Osteocyte (in vitro differentiated cells): Measurements from ENCODE around the gene RBM20. TPM values are rescaled to one million over a fixed set of nuclear protein-coding genes. Genes with fewer than 3 reads are reported as not detected.
A peak's percentile ranks its signal among the peaks of the same experiment; 100 is the strongest.

Source experiments
- DNase-seq: peaks from one replicate; pipeline ENCODE4 v3.0.0; 2021; ENCODE audit warnings: mixed read lengths; ENCODE audit not compliant: unreplicated experiment; ENCODE audit errors: extremely low spot score
- H3K27ac Mint-ChIP-seq: one replicate; pipeline ENCODE4 v1.8.0; 2021; ENCODE audit warnings: mild to moderate bottlenecking, mixed read lengths; ENCODE audit not compliant: unreplicated experiment
- H3K27me3 Mint-ChIP-seq: one replicate; pipeline ENCODE4 v1.8.0; 2021; ENCODE audit warnings: mixed read lengths; ENCODE audit not compliant: unreplicated experiment
- H3K36me3 Mint-ChIP-seq: one replicate; pipeline ENCODE4 v1.8.0; 2021; ENCODE audit warnings: mixed read lengths; ENCODE audit not compliant: unreplicated experiment
- H3K4me1 Mint-ChIP-seq: one replicate; pipeline ENCODE4 v1.8.0; 2021; ENCODE audit warnings: mixed read lengths; ENCODE audit not compliant: unreplicated experiment
- H3K4me3 Mint-ChIP-seq: one replicate; pipeline ENCODE4 v1.8.0; 2021; ENCODE audit warnings: mild to moderate bottlenecking, moderate library complexity, mixed read lengths; ENCODE audit not compliant: unreplicated experiment
- H3K9me3 Mint-ChIP-seq: one replicate; pipeline ENCODE4 v1.8.0; 2021; ENCODE audit warnings: mixed read lengths; ENCODE audit not compliant: unreplicated experiment
- total RNA-seq: library from RNA; stranded (reverse); gene quantifications from 2 replicates; pipeline ENCODE4 v1.2.1, GENCODE V29; 2021
- TF ChIP-seq, protein P1 (sequence below): fragments of 200-600 bp; sonication (generic); IDR thresholded peaks from 2 replicates; pipeline ENCODE4 v1.5.0; 2021; ENCODE audit warnings: antibody characterized with exemption, mild to moderate bottlenecking, moderate library complexity

Gene RBM20
- total RNA-seq, 1 donor from 2014 or later, result 1.6 TPM

DNA sequence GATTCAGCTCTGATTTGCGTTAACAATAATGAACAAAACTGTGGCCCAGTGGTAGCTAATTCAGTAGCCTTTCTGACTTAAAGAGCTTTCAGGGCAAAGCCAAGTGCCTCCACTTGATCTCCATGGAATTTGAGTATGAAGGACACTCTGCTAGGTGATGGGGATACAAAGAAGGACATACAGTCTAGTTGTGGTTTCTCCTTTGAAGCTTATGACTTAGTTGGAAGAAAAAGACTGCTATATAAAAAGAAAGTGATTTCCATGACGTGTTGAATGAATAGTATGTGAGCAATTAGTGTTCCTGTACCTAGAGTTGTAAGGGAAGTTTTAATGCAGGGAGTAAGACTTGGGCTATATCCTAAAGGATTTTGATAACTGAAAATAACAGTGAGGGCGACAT lies 235.9 kb downstream of the RBM20 start:
- TF ChIP-seq, protein P1, sequence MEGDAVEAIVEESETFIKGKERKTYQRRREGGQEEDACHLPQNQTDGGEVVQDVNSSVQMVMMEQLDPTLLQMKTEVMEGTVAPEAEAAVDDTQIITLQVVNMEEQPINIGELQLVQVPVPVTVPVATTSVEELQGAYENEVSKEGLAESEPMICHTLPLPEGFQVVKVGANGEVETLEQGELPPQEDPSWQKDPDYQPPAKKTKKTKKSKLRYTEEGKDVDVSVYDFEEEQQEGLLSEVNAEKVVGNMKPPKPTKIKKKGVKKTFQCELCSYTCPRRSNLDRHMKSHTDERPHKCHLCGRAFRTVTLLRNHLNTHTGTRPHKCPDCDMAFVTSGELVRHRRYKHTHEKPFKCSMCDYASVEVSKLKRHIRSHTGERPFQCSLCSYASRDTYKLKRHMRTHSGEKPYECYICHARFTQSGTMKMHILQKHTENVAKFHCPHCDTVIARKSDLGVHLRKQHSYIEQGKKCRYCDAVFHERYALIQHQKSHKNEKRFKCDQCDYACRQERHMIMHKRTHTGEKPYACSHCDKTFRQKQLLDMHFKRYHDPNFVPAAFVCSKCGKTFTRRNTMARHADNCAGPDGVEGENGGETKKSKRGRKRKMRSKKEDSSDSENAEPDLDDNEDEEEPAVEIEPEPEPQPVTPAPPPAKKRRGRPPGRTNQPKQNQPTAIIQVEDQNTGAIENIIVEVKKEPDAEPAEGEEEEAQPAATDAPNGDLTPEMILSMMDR, result no peak
- Mint-ChIP-seq H3K4me3 (no peak overlapping the region), H3K27me3 (no peaks in the 10 kb centered on the region), H3K4me1 (peaks cover 25% of the 10 kb centered on the region), H3K9me3 (no peaks in the 10 kb centered on the region), H3K36me3 (peaks cover 50% of the 10 kb centered on the region), H3K27ac (no peak overlapping the region)
- no peak for DNase-seq

DNA sequence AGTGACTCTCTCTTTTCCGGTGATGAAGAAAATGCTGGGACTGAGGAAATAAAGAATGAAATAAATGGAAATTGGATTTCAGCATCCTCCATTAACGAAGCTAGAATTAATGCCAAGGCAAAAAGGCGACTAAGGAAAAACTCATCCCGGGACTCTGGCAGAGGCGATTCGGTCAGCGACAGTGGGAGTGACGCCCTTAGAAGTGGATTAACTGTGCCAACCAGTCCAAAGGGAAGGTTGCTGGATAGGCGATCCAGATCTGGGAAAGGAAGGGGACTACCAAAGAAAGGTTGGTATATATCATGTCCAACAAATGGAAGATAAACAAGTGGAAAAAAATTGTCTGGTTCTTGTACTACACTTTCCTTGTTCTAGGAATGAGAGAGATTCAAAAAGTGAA lies 237.1 kb downstream of the RBM20 start:
- peaks cover 56% of the 10 kb centered on the region for H3K36me3 Mint-ChIP-seq
- TF ChIP-seq, protein P1, result no peak
- H3K4me3 Mint-ChIP-seq, result no peak overlapping the region
- no peaks in the 10 kb centered on the region for H3K27me3 Mint-ChIP-seq
- peak overlapping the region; percentile 23 for H3K27ac Mint-ChIP-seq
- peaks cover 29% of the 10 kb centered on the region for H3K4me1 Mint-ChIP-seq
- H3K9me3 Mint-ChIP-seq, result no peaks in the 10 kb centered on the region
- DNase-seq, result no peak

DNA sequence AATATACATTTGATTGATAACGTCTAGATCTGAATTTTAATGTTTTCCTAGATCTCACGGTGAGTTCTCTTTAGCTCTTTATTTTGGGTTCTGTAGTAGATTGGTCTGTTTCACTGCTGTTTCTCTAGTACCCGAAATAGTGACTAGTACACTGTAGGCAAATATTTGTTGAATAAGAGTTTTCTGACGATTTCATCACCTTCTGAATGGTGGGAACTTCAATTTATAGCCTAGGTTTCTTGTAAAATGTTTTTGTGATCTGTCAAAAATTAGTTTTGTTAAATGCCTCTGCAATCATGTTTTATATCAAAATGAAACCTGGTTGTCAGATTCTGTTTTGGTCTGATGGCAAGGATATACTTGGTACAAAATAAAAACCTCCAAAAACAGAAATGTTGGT lies 237.8 kb downstream of the RBM20 start:
- Mint-ChIP-seq H3K36me3 (peaks cover 58% of the 10 kb centered on the region), H3K4me3 (no peak overlapping the region), H3K4me1 (peaks cover 30% of the 10 kb centered on the region), H3K9me3 (no peaks in the 10 kb centered on the region), H3K27me3 (no peaks in the 10 kb centered on the region), H3K27ac (peak overlapping the region; percentile 74)
- no peak for DNase-seq
- TF ChIP-seq, protein P1, result no peak

DNA sequence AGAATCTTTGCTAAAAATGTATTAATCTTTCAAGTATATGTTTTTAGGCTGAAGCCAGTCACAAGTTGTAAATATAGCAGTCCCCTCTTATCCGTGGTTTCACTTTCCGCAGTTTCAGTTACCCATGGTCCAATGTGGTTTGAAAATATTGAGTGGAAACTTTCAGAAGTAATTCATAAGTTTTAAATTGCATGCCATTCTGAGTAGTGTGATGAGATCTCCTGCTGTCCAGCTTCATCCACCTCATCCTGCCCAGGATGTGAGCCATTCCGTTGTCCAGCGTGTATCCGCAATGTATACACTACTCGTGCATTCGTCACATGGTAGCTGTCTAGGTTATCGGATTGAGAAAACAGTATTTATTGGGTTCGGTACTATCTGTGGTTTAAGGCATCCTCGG lies 239.8 kb downstream of the RBM20 start:
- Mint-ChIP-seq H3K4me3 (peak overlapping the region; percentile 68), H3K9me3 (no peaks in the 10 kb centered on the region), H3K27me3 (no peaks in the 10 kb centered on the region), H3K36me3 (peaks cover 63% of the 10 kb centered on the region), H3K4me1 (peaks cover 30% of the 10 kb centered on the region), H3K27ac (peak overlapping the region; percentile 82)
- TF ChIP-seq, protein P1, result no peak
- no peak for DNase-seq

DNA sequence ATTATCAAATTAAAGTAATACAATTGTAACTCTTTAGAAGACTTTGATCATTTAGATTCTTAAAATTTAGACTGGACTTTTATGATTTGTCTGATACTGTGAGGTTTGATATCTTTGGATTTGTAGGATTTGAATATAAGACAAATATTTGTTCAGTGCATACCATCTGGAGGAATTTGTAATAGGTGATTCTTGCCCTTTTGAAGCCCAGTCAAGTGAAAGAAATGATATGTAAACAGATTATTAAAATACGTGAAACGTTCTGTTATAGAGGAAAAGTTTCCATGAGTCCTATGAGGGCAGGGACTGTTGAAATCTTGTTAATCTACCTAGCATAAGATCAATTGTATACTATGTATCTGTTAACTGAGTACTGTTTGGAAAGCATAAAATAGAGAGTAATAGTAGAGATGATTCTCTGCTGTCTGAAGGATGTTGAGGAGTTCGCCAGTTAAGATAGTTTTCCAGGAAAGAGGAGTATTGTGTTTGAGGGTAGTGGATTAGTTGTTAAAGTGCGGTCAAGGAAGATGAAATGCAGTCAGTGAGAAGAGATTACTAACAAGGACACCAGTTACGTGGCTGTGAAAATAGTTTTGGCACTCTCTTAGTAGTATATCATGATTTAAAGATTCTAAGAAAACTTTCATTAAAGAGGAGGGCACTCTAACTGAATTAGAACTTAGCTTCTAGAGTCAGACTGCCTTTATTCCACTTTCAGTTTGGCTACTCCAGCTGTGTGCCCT lies 242.0 kb downstream of the RBM20 start:
- DNase-seq, result no peak
- H3K36me3 Mint-ChIP-seq, result peaks cover 62% of the 10 kb centered on the region
- no peaks in the 10 kb centered on the region for H3K27me3 Mint-ChIP-seq
- H3K9me3 Mint-ChIP-seq, result no peaks in the 10 kb centered on the region
- H3K4me3 Mint-ChIP-seq, result no peak overlapping the region
- H3K4me1 Mint-ChIP-seq, result peaks cover 30% of the 10 kb centered on the region
- peak overlapping the region; percentile 1 for H3K27ac Mint-ChIP-seq
- TF ChIP-seq, protein P1, result no peak
